ENCODE data around the gene DEGS1.
"Not testable (repeated sequence)": the region's sequence is repeated elsewhere in the genome, so short reads cannot be mapped to it uniquely, and the experiment has no call there.

DEGS1 gene

DNA sequence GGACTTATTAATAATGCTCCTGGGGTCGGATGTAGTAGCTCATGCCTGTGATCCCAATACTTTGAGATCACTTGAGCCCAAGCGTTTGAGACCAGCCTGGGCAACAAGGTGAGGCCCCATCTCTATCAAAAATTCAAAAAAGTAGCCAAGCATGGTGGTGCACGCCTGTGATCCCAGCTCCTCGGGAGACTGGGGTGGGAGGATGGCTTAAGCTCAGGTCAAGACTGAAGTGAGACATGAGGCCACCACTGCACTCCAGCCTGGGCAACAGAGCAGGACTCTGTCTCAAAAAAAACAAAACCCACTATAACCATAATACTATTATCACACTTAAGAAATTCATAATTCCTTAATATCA lies 1.6 kb upstream of the DEGS1 start:
- DNase-seq, result no peak

DNA sequence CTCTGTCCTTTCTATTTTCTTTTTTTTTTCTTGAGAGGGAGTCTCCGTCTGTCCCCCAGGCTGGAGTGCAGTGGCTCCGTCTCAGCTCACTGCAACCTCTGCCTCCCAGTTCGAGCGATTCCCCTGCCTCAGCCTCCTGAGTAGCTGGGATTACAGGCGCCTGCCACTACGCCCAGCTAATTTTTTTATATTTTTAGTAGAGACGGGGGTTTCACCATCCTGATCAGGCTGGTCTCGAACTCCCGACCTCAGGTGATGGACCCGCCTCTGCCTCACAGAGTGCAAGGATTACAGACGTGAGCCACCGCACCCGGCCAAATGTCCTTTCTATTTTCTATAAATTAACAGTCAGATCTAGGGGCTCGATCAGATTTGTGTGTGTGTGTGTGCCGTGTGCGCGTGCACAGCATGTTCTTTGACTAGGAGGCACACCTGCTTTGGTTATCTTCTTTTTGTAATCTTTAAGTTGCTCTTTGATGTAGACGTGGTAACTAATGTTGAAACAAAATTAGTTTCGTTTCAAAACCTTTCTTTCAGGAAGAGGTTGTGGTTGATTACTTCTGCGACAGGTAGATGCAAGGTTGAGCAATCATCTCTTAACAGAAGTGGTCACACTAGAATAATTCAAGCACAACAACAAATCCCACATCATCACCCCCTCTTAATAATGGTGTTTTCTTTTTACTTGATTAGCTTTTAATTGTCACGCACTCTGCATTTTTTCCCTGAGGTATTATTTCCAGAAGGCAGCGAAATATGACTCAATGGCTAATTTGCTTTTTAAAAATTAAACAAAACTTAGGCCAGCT lies 779 bp upstream of the DEGS1 start:
- DNase-seq, result no peak

- DNase-seq, result no peak
Measured at GRCh38 chr1:224183591-224184312, 712 bp downstream of the DEGS1 start.

- DNase-seq, result no peak
Measured at GRCh38 chr1:224185208-224185607, 2.2 kb downstream of the DEGS1 start.

DNA sequence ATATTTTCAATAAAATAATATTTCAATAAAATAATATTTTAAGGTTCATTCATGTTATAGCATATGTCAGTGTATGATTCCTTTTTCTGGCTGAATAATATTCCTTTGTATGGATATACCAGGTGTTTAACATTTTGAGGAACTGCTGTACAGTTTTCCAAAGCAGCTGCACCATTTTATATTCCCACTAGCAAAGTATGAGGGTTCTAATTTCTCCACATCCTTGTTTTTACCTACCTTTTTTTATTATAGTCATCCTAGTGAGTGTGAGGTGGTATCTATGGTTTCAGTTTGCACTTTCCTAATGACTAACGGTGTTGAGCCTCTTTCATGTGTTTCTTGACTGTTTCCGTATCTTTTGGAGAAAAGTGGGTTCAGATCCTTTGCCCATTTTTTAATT lies 5.2 kb downstream of the DEGS1 start:
- DNase-seq, result no peak

DNA sequence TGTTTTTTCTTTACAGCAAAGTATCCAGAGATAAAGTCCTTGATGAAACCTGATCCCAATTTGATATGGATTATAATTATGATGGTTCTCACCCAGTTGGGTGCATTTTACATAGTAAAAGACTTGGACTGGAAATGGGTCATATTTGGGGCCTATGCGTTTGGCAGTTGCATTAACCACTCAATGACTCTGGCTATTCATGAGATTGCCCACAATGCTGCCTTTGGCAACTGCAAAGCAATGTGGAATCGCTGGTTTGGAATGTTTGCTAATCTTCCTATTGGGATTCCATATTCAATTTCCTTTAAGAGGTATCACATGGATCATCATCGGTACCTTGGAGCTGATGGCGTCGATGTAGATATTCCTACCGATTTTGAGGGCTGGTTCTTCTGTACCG lies 6.5 kb downstream of the DEGS1 start:
- DNase-seq, result no peak

- no peak for DNase-seq
Measured at GRCh38 chr1:224192082-224192788, 9.2 kb downstream of the DEGS1 start.

- no peak for DNase-seq
Measured at GRCh38 chr1:224193319-224193966, 10.4 kb downstream of the DEGS1 start.

DNA sequence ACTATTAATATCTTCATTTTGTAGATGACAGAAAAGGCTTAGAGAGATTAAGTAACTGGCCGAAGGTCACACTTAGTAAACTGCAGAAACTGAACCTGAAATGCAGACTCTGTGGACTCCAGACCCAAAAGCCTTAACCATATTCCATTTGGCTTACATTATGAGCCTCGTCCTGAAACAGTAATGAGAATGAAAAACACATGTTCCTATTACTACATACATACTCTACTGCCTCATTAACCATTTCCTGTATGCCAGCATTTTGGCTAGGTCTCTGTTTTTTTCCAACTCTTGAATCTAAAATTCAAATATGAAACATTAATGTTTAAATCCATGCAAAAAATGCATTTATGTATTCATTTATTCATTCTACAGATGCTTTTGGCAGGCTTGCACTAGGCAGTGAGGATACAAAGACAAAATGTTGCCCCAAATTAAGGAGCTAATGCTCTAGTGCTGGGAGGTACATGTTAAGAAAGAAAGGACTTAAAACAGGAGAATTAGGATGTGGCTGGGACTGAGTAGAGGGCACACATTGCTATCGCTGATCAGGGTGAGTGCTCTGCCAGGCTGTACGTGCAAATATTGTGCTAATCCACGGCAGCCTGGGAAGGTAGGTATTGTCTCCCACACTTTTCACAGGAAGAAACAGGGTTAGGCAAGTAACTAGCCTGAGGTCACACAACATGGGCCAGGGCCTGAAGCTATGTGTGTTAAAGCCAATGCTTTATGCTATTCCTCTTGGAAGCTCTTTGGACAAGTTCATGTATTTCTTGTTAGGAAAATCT lies 14.0 kb downstream of the DEGS1 start:
- no peak for DNase-seq

GRCh38 chr1:224198572-224198971 lies 15.5 kb downstream of the DEGS1 start:
- no peak for DNase-seq

DNA sequence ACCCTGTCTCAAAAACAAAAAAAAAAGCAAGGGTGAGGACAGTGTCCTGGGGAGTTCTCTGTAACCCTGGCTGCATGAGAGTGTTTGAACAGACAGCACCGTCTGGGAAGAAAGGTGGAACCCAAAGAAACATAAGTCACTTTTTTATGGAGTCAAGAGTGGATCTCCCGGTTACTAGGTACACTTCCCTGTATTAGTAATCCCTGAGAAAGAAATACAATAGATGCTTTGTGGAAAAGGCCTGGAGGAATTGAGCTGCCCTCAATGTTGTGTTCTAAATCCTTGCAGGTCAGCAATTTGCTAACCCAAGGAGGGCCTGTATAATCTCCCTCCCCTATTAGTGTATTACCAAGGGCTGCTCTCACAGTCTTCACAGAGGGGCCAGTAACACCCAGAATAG lies 16.6 kb downstream of the DEGS1 start:
- no peak for DNase-seq

GRCh38 chr1:224201383-224201782 lies 18.3 kb downstream of the DEGS1 start:
- DNase-seq, result no peak

DNA sequence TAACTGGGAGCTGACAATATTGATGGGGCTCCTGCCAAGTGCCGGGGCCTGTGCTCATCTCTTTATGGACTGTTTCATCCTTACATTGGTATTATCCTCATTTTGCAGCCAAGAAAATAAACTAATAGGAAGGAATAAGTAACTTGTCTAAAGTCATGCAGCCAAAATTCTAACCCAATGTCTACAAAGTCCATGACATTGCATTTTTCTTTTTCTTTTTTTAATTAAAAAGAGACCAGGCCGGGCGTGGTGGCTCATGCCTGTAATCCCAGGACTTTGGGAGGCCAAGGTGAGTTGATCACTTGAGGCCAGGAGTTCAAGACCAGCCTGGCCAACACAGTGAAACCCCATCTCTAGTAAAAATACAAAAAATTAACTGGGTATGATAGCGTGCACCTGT lies 18.8 kb downstream of the DEGS1 start:
- no peak for DNase-seq

DNA sequence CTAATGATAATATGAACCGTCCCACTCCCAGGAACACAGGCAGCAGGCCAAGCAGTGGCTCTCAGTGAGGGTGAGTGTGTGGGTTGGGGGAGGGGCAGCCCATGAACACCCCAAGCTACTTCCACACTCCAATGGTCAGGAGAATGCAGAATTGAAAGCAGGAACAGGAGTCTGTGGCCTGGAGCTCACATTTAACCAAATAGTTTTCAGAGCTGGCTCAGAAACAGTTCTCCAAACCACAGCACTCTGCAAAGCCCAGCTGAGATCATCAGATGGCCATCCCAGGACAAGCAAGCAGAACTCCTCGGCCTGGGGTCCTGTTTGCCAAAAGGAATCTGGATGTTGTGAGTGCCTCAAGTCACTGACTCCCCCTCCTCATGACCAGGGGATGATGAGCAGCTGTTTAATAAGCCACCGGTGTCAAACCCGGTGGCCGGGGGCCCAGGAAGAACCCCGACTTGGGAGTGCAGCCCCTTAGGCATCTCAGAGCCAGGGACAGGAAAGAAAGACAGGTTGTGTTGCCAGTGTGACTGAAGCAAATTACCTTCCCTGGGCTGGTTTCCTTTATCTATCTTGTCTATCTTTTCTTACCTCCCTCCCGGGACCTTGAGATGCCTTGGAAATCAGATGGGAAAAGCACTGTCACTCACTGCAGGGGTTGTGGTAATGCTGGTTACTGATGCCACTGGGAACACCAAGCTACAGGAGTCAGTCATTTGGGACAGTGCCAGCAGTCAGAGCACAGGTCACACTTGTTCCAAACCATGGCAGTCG lies 20.4 kb downstream of the DEGS1 start:
- no peak for DNase-seq

GRCh38 chr1:224205438-224205840 lies 22.4 kb downstream of the DEGS1 start:
- no peak for DNase-seq

GRCh38 chr1:224205931-224206538 lies 23.0 kb downstream of the DEGS1 start:
- not testable (repeated sequence) for DNase-seq

DNA sequence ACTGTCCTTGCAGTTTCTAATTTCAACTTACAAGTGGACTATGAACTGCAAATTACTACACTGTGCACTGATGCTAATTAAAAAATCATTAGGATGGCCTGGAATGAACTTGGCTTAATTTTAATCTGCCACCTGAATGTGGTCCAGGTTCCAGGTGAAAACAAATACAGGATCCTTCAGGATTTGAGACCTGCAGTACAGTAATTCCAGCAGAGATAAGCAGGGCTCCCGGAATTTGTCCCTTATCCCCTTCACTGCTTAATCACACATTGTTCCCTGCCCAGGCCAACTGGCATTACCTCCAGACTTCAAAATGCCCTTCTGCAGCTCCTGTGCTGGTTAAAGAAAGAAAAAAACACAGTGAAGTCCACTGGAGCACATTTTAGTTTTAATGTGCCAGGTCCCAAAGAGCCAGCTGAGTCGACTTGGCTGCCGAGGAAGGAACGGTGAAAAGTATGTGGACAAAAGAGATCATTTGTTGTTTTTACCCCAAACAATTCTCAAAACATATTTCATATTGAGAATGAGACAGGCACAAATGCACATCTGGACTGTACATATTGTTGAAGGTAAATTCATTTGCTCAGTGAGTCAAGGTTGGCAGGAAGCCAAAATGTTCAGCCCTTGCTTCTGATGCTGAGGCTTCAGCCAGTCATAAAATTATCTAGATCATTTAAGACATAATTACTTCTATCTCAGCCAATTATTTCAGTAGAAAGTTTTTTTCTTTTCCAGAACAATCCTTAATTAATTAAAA lies 28.3 kb downstream of the DEGS1 start:
- peak; percentile 35 for DNase-seq

GRCh38 chr1:224212618-224213061 lies 29.6 kb downstream of the DEGS1 start:
- no peak for DNase-seq

DNA sequence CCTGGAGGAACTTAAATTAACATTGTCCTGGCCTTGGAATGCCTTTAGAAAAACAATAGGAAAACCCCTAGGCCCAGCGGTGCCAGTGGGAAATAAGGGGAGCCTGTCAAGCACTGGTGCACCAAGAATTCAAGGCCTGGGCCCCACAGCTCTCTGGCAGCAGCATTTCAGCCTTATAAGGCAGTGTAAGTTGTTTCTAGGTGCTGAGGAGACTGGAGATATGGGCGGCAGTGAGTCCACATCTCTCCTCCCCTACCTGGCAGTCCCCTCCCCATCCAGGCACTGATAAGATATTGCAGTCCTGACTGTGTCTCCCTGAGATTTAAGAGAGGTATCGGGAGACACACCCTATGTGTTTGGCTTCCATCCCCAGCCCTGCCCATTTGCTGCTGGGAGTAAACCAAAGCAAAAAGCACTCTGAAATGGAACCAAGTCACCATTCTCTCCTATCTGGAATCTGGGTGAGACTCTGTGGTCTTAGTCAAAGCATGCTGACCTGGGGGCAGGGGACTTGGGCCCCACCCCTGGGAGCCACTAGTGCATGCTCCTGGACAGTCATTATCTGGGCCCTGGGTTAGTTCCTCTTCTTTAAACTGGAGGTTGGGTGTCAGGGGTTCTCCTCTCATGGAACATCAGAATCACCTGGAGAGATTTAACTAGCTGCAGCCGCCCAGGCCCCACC lies 30.5 kb downstream of the DEGS1 start:
- DNase-seq, result no peak

GRCh38 chr1:224216382-224216781 lies 33.3 kb downstream of the DEGS1 start:
- DNase-seq, result no peak

All from NCI-H1048 (cell line).